Activated CD8-positive, alpha-beta memory T cell treated with anti-CD3 and anti-CD28 coated beads, Interleukin-2, amount 50 U/mL, for 1 hour (primary cell): Measurements from ENCODE around the gene COQ8A.
"Not testable (repeated sequence)": the region's sequence is repeated elsewhere in the genome, so short reads cannot be mapped to it uniquely, and the experiment has no call there.

Source experiments
- DNase-seq: peaks from one replicate; pipeline ENCODE4 v3.0.0-alpha.2; 2020; ENCODE audit errors: extremely low read depth

Gene COQ8A

DNA sequence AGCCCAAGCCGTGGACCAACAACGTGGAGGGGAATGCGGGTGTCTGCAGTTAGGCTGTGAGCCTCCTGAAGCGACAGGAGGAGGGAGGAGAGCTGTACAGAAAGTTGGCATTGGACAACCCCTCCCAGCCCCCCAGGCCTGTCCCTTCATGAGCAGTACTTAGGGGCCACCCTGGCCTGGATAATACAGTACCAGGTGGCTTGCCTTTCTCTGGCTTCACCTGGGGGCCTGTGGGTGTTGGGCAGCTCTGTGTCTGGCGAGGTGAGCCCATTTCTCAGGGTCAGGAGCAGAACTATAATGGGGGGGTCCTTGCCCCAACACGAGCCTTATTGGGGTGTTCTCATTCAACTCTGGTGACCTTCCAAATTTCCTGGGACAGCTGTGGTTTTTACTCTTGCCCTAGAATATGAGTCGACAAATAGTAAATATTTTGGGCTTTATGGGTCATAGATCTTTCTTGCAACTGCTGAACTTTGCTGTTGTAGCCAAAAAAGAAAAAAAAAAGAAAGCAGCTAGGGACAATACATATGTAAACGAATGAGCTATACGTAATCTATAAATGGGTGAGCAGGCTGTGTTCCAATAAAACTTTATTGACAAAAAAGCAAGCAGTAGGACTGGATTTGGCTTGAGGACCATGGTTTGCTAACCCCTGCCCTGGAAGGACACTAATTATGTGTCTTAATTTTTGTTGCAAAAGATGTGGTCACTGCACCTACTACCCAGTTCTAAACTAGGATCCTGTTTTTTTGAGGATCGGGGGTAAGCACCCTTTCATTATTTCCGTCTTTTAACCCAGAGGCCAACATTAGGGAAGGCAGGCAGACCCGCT is 11.4 kb downstream of the COQ8A start:
- no peak for DNase-seq

GRCh38 chr1:226952118-226952441 is 12.0 kb downstream of the COQ8A start:
- DNase-seq: no peak

DNA sequence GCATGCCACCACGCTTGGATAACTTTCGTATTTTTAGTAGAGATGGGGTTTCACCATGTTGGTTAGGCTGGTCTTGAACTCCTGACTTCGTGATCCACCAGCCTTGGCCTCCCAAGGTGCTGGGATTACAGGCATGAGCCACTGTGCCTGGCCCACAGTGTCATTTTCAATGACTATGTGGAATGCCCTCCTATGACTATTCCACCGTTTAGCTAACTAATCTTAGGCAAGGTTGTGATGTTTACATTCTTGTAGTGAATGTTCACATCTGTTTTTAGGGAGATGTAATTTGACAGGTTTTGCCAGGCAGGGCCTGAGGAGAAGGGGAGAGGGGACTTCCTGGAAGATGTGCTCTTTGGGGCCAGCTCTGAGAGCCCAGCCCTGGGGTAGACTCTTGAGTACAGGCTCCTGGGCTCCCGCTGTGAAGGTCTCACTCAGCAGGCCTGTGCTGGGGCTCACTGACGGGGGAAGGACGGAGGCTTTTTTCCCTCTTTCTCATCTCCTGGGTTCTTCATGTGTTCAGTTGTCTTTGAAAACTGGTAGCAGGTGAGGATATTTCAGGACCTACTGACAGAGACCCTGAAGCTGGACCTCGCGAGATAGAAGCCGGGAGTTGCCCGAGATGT is 13.2 kb downstream of the COQ8A start:
- no peak for DNase-seq

DNA sequence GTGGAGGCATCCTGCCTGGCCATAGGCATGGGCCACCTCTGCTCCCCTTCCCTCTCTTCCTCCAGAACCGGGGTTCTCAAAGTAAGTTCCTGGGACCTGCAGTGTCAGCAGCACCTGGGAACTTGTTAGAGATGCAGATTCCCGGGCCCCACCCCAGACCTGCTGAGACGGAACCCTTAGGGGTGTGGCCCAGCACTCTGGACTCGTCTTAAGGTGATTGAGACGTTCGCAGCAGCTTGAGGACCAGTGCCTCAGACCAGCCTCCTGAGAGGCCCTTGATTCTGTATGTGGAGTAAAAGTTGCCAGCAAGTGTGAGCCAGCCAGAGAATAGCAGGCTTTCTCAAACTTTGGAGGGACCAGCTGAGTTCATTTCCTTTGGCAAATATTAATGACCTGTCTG is 14.2 kb downstream of the COQ8A start:
- no peak for DNase-seq

GRCh38 chr1:226954777-226955176 is 14.7 kb downstream of the COQ8A start:
- DNase-seq: no peak

GRCh38 chr1:226955857-226956256 is 15.8 kb downstream of the COQ8A start:
- not testable (repeated sequence) for DNase-seq

DNA sequence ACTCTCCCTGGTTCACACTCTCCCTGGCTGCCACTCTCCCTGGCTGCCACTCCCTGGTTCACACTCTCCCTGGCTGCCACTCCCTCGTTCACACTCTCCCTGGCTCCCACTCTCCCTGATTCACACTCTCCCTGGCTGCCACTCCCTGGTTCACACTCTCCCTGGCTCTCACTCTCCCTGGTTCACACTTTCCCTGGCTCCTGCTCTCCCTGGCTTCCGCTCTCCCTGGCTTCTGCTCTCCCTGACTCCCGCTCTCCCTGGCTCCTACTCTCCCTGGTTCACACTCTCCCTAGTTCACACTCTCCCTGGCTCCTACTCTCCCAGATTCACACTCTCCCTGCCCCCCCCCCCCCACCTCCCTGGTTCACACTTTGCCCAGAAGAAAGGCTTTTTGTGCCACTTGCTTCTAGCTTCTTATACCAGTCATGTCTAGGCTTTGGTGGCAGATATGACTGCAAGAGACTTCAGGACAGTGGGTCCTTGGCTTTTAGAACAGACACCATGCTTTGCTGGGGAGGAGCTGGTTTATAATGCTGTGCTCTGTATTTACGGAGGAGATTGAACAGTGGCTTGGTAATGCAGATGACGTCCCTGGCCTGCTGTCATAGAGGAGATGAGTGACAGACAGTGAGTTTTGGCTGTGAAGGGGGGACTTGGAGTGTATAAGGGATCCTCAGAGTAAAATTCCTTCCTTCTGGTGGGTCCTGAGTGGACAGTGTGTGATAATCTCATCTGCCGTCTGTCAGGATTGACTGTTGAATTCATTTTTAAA is 17.0 kb downstream of the COQ8A start:
- DNase-seq: no peak

- DNase-seq: no peak
These were observed 17.6 kb downstream of the COQ8A start for GRCh38 chr1:226957714-226958113.

- no peak for DNase-seq
These were observed 18.2 kb downstream of the COQ8A start for GRCh38 chr1:226958300-226958699.

DNA sequence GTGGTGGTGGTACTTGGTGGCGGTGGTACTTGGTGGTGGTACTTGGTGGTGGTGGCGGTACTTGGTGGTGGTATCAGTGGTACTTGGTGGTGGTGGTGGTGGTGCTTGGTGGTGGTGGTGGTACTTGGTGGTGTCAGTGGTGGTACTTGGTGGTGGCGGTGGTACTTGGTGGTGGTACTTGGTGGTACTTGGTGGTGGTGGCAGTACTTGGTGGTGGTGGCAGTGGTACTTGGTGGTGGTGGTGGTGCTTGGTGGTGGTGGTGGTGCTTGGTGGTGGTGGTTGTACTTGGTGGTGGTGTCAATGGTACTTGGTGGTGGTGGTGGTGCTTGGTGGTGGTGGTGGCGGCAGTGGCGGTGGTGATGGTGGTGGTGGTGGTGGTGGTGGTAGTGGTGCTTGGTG is 20.2 kb downstream of the COQ8A start:
- no peak for DNase-seq

GRCh38 chr1:226960944-226961765 is 21.1 kb downstream of the COQ8A start:
- no peak for DNase-seq

DNA sequence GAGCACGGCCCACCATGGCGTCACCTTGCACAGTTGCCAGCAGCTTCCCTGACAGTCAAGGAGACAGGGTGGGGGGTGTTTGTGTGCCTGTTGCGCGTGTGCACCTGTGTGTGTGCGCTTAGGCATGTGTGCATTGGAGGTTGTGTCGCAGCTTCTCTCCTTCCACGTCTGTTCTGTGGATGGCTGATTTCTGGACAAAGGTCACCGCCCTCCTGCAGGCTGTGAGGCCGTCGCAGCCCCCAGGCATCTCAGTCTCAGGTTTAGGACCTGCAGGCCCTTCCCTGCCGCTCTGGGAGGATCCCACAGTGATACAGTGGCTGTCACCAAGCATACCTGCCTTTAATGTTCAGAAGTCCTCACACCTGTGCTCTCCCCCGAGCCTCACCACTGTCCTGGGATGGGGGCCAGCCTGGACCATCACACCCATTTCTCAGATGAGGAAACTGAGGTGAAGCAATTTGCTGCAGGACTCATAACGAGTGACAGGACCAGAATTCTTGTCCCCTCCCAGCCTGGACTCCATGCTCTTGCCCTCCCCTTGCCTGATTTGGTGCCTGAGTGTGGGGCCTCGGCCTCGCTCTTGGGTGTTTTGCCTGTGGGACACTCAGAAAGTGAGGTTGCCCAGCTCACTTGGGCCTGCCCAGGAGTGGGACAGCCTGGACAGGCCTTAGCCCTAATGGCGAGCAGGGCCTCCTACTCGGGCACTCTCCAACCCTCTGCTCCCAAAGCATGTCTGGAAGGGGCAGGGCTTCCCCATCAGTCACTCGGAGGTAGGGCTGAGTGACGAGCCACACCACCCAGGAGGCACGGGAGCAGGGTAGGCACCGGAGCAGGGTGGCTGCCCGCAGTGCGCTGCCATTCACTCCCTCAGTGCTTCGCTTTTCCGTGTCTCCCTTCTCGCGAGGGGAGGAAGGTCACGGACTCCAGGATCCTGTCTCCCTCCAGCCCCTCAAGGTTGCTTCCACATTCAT is 22.6 kb downstream of the COQ8A start:
- DNase-seq: no peak

GRCh38 chr1:226964068-226964425 is 24.0 kb downstream of the COQ8A start:
- DNase-seq: no peak

GRCh38 chr1:226964611-226965486 is 24.8 kb downstream of the COQ8A start:
- no peak for DNase-seq

DNA sequence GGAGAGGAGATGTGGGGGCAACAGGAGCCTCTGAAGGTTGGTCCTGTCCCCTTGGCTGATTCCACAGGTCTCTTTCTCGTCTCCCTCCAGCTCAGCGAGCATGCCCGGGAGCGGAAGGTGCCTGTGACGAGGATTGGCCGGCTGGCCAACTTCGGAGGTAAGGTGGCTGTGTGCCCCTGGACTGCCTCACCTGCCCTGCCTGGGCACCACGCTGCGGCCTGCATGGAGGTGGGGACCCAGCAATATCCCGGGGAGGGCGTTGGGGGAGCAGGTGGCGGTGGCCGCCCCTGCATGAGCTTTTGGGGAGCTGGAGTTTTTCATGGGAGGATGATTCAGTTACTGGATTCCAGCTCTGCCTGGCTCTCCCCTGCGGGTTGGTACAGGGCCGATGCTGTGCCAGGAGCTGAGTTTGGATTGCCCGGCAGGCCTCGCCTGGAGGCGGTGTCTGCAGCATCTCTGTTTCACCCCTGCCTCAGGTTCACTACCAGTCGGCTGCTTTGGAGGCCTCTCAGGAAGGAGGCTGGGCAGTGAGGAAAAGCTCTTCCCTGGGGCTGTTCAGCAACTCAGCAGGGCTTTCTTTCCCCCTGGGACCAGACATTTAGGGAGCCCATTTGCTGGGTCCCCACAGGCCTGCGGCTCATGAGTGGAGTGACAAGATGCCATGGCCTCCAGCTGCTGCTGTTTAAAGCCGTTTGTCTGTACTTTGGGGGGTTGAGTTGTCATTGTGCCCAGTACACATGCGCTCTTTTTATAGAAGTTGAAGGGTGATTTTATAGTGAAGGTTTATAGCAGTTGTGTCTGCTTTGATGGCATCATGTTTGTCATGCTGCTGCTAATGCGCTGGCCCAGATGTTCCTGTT is 25.7 kb downstream of the COQ8A start:
- no peak for DNase-seq

- no peak for DNase-seq
These were observed 26.6 kb downstream of the COQ8A start for GRCh38 chr1:226966683-226967082.

- DNase-seq: no peak
These were observed 27.6 kb downstream of the COQ8A start for GRCh38 chr1:226967665-226968064.

DNA sequence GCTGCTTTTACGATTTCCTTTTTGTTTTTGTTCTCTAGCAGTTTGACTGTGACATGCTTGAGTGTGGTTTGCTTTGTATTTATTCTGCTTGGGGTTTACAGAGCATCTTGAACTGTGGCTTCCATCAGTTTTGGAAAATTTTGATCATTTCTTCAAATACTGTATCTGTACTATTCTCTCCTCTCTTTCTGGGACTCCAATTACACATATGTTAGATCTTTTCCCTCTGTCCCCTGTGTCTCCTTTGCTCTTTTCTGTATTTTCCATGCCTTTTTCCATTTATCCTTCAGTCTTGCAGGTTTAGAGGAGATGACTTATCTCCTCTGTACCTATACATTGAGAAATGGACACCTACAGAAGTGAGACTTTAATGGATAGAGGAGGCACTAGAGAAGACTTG is 31.7 kb downstream of the COQ8A start:
- no peak for DNase-seq

GRCh38 chr1:226972931-226973330 is 32.8 kb downstream of the COQ8A start:
- no peak for DNase-seq
